HepG2 (cell line): ENCODE data around the gene RSPH9. TPM values are rescaled to one million over a fixed set of nuclear protein-coding genes. Genes with fewer than 3 reads are reported as not detected.

ENCODE experiments used
- CEBPB ChIP-seq: IDR thresholded peaks from 2 replicates; pipeline ENCODE4 v1.6.1; 2011; ENCODE audit warnings: low read depth, low read length, improper control_type of control experiment, borderline replicate concordance
- GABPB1 ChIP-seq: IDR thresholded peaks from 2 replicates; pipeline ENCODE4 v1.6.1; 2016; ENCODE audit warnings: mild to moderate bottlenecking, missing genetic modification reagents, moderate library complexity, missing compliant biosample characterization
- HNRNPL ChIP-seq: fragments of 200-400 bp; formaldehyde crosslinking; IDR thresholded peaks from 2 replicates; pipeline ENCODE4 v1.6.1; 2017; ENCODE audit warnings: mild to moderate bottlenecking, low read depth, low read length
- ZNF121 ChIP-seq: sonication (generic); formaldehyde crosslinking; IDR thresholded peaks from 2 replicates; pipeline ENCODE4 v1.5.0; 2020; ENCODE audit warnings: mild to moderate bottlenecking, missing genetic modification reagents
- ZNF280B ChIP-seq: sonication (generic); formaldehyde crosslinking; IDR thresholded peaks from 2 replicates; pipeline ENCODE4 v1.5.0; 2020; ENCODE audit warnings: missing genetic modification reagents, mild to moderate bottlenecking, borderline replicate concordance
- ZNF335 ChIP-seq: sonication (generic); formaldehyde crosslinking; IDR thresholded peaks from 2 replicates; pipeline ENCODE4 v1.4.0; 2020; ENCODE audit warnings: missing genetic modification reagents
- polyA plus RNA-seq, 8 experiments: library from polyadenylated mRNA; depleted of rRNA in 3 of 8; stranded (reverse) in 7 of 8; unstranded in 1 of 8; fragments of >200 nt; fragmentation: Illumina TruSeq in 4 of 8; extraction: Trizol in 4 of 8; gene quantifications; 2 replicates each; pipeline versions ENCODE4 v1.2.1 to v1.2.3, GENCODE V29; 2011 to 2016; ENCODE audit warnings: low read depth in 4 of 8, missing spikeins in 1 of 8, mixed read lengths in 1 of 8; ENCODE audit not compliant: insufficient read depth in 1 of 8
- total RNA-seq, 5 experiments: library from RNA; depleted of rRNA; stranded (reverse); fragments of >200 nt; fragmentation: Illumina TruSeq; extraction: Trizol; gene quantifications; 2 replicates each; pipeline ENCODE4 v1.2.3, GENCODE V29; 2016; ENCODE audit warnings: low read depth in 1 of 5
- TF ChIP-seq, protein P1 (sequence below): fragments of 450-650 bp; IDR thresholded peaks from 2 replicates; pipeline ENCODE4 v1.6.1; 2016

The RSPH9 gene
- total and polyA plus RNA-seq, 2 of the 13 experiments (the other 11 are each of a cell fraction or from before 2014, with no cell fraction given): 0.04 TPM; not detected in 1

GRCh38 chr6:43668151-43669028 lies 23.6 kb downstream of the RSPH9 start (continued):
- peak; percentile 79; the same call in 1 of the 2 replicates for TF ChIP-seq ZNF280B (CRISPR knock-in tag)
- TF ChIP-seq ZNF121 (CRISPR knock-in tag): no peak
- peak; percentile 78 for TF ChIP-seq ZNF335 (CRISPR knock-in tag)
- TF ChIP-seq, protein P1, sequence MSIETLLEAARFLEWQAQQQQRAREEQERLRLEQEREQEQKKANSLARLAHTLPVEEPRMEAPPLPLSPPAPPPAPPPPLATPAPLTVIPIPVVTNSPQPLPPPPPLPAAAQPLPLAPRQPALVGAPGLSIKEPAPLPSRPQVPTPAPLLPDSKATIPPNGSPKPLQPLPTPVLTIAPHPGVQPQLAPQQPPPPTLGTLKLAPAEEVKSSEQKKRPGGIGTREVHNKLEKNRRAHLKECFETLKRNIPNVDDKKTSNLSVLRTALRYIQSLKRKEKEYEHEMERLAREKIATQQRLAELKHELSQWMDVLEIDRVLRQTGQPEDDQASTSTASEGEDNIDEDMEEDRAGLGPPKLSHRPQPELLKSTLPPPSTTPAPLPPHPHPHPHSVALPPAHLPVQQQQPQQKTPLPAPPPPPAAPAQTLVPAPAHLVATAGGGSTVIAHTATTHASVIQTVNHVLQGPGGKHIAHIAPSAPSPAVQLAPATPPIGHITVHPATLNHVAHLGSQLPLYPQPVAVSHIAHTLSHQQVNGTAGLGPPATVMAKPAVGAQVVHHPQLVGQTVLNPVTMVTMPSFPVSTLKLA: 0 out of 2 replicates have a peak, but pooled peaks have one; percentile 25
- TF ChIP-seq GABPB1 (CRISPR knock-in tag): peak; percentile 46; the same call in 1 of the 2 replicates
- TF ChIP-seq CEBPB: no peak
- TF ChIP-seq HNRNPL: peak; percentile 98
